HCT116 (cell line): ENCODE results near the gene KCNC1. TPM values are rescaled to one million over a fixed set of nuclear protein-coding genes. Genes with fewer than 3 reads are reported as not detected.

Experiments
- ATAC-seq: fragments of 200-7000 bp; cut with Tn5 transposase; 2 replicates; pipeline ENCODE4 v1.9.1; 2020; ENCODE audit warnings: mild to moderate bottlenecking, moderate library complexity
- BruUV-seq: library from RNA; stranded (reverse); fragments of 400-500 nt; replicated peaks from 2 replicates; lab custom pipeline; 2021; lab: Mats Ljungman, UMichigan
- CTCF ChIA-PET: fragments of 300-600 bp; sonication (Branson Sonifier 250); formaldehyde crosslinking; loops from one replicate; lab custom pipeline; 2021; ENCODE audit warnings: antibody characterized with exemption; lab: Charles Lee
- POLR2A ChIA-PET: fragments of 300-600, 350-600 bp; sonication (Branson Sonifier 250); formaldehyde crosslinking; loops from one replicate; lab custom pipeline; 2021; ENCODE audit warnings: antibody characterized with exemption; lab: Charles Lee
- RAD21 ChIA-PET, 2 experiments: fragments of 300-600 bp; sonication (Branson Sonifier 250); formaldehyde crosslinking; loops; one replicate each; lab custom pipeline; 2023; ENCODE audit warnings: low total read pairs in 2 of 2; ENCODE audit not compliant: uncharacterized antibody in 2 of 2, unreplicated experiment in 2 of 2, low non-redundant PET in 1 of 2; lab: Charles Lee
- DNase-seq: peaks from one replicate; pipeline ENCODE4 v3.0.0-alpha.2; 2010; ENCODE audit warnings: low read depth, low spot score
- H2AFZ ChIP-seq: fragments of 200-600 bp; shearing (Covaris generic), sonication (generic); 2 replicates; pipeline ENCODE4 v1.6.1; 2017; ENCODE audit warnings: low read depth, mixed run types, mixed read lengths, antibody characterized with exemption, low read length; ENCODE audit not compliant: poor library complexity, severe bottlenecking
- H3K27ac ChIP-seq: 2 replicates; pipeline ENCODE4 v1.5.1; 2012; ENCODE audit warnings: low read depth, low read length
- H3K27me3 ChIP-seq: fragments of 200-600 bp; sonication (generic); 2 replicates; pipeline ENCODE4 v1.6.1; 2016; ENCODE audit warnings: mixed run types, low read length, mixed read lengths; ENCODE audit not compliant: insufficient read depth
- H3K36me3 ChIP-seq, 2 experiments: fragments of 200-500 bp in 1 of 2; fragments of 200-600 bp in 1 of 2; sonication (Bioruptor generic) in 1 of 2; sonication (generic) in 1 of 2; 2 replicates each; pipeline versions ENCODE4 v1.5.1 to v1.6.1; 2014 to 2016; ENCODE audit warnings: low read length in 2 of 2, inconsistent platforms in 1 of 2, mixed read lengths in 1 of 2, mixed run types in 1 of 2; ENCODE audit not compliant: insufficient read depth in 2 of 2, control insufficient read depth in 1 of 2
- H3K4me1 ChIP-seq, 2 experiments: fragments of 200-600 bp in 1 of 2; sonication (generic) in 1 of 2; 2 replicates each; pipeline versions ENCODE4 v1.5.1 to v1.6.1; 2012 to 2017; ENCODE audit warnings: low read length in 2 of 2, inconsistent platforms in 1 of 2, mild to moderate bottlenecking in 1 of 2, mixed read lengths in 1 of 2, mixed run types in 1 of 2, moderate library complexity in 1 of 2; ENCODE audit not compliant: insufficient read depth in 2 of 2, control insufficient read depth in 1 of 2
- H3K4me2 ChIP-seq: fragments of 200-600 bp; sonication (generic); 2 replicates; pipeline ENCODE4 v1.6.1; 2017; ENCODE audit warnings: mixed run types, low read length, mixed read lengths
- H3K4me3 ChIP-seq, 2 experiments: fragments of 200-600 bp in 1 of 2; sonication (generic) in 1 of 2; replicated peaks in 1 of 2; 2 replicates each; pipeline ENCODE4 v1.5.1; 2011 to 2016; ENCODE audit warnings: low read length in 2 of 2, control low read depth in 1 of 2, low read depth in 1 of 2, mild to moderate bottlenecking in 1 of 2, mixed read lengths in 1 of 2, mixed run types in 1 of 2
- H3K79me2 ChIP-seq: fragments of 200-600 bp; sonication (generic); 2 replicates; pipeline ENCODE4 v1.6.1; 2017; ENCODE audit warnings: mild to moderate bottlenecking, mixed run types, low read length, moderate library complexity, mixed read lengths; ENCODE audit not compliant: insufficient read depth
- H3K9ac ChIP-seq: fragments of 200-600 bp; sonication (generic); 2 replicates; pipeline ENCODE4 v1.6.1; 2016; ENCODE audit warnings: low read length, mixed read lengths
- H3K9me2 ChIP-seq: fragments of 200-600 bp; sonication (generic), shearing (Covaris generic); 2 replicates; pipeline ENCODE4 v1.6.1; 2017; ENCODE audit warnings: mixed run types, mild to moderate bottlenecking, moderate library complexity; ENCODE audit not compliant: insufficient read depth
- H3K9me3 ChIP-seq, 2 experiments: fragments of 200-500 bp in 1 of 2; fragments of 200-600 bp in 1 of 2; sonication (Bioruptor generic) in 1 of 2; sonication (generic) in 1 of 2; 2 replicates each; pipeline ENCODE4 v1.6.1; 2014 to 2017; ENCODE audit warnings: low read length in 2 of 2, mixed read lengths in 2 of 2, inconsistent platforms in 1 of 2, low read depth in 1 of 2, mild to moderate bottlenecking in 1 of 2, mixed run types in 1 of 2, moderate library complexity in 1 of 2; ENCODE audit not compliant: control insufficient read depth in 1 of 2, insufficient read depth in 1 of 2
- H4K20me1 ChIP-seq: fragments of 200-600 bp; sonication (generic), shearing (Covaris generic); 2 replicates; pipeline ENCODE4 v1.6.1; 2017; ENCODE audit warnings: mixed run types, mild to moderate bottlenecking, moderate library complexity; ENCODE audit not compliant: insufficient read depth
- EGR1 ChIP-seq: IDR thresholded peaks from 2 replicates; pipeline ENCODE4 v1.6.1; 2012; ENCODE audit warnings: low read depth
- JUND ChIP-seq: IDR thresholded peaks from 2 replicates; pipeline ENCODE4 v1.6.1; 2012
- POLR2A ChIP-seq: IDR thresholded peaks from 2 replicates; pipeline ENCODE4 v1.7.0; 2011; ENCODE audit warnings: borderline replicate concordance; ENCODE audit not compliant: insufficient read depth, insufficient read length; ENCODE audit errors: extremely low read depth
- POLR2AphosphoS5 ChIP-seq: IDR thresholded peaks from 2 replicates; pipeline ENCODE4 v1.6.1; 2011; ENCODE audit warnings: mild to moderate bottlenecking, low read depth, low read length, moderate library complexity
- SIN3A ChIP-seq: IDR thresholded peaks from 2 replicates; pipeline ENCODE4 v1.6.1; 2012; ENCODE audit warnings: low read depth
- YY1 ChIP-seq: IDR thresholded peaks from 2 replicates; pipeline ENCODE4 v1.6.1; 2011; ENCODE audit warnings: low read length, low read depth, moderate library complexity, mild to moderate bottlenecking; ENCODE audit not compliant: insufficient replicate concordance; ENCODE audit errors: extremely low read depth
- ZNF274 ChIP-seq: fragments of 200-500 bp; sonication (Bioruptor generic); IDR thresholded peaks from 2 replicates; pipeline ENCODE4 v1.6.1; 2014; ENCODE audit warnings: mild to moderate bottlenecking, low read depth, low read length, inconsistent platforms
- intact Hi-C: fragments of 100-400 bp; cut with micrococcal nuclease; formaldehyde crosslinking; loops from 2 replicates; pipeline ENCODE4 v1.10.0; 2022
- total RNA-seq: library from RNA; stranded (reverse); gene quantifications from one replicate; pipeline ENCODE4 v1.2.1, GENCODE V29; 2021; ENCODE audit not compliant: unreplicated experiment

Gene KCNC1
- total RNA-seq, 1 experiment from 2014 or later = 0.12 TPM

DNA sequence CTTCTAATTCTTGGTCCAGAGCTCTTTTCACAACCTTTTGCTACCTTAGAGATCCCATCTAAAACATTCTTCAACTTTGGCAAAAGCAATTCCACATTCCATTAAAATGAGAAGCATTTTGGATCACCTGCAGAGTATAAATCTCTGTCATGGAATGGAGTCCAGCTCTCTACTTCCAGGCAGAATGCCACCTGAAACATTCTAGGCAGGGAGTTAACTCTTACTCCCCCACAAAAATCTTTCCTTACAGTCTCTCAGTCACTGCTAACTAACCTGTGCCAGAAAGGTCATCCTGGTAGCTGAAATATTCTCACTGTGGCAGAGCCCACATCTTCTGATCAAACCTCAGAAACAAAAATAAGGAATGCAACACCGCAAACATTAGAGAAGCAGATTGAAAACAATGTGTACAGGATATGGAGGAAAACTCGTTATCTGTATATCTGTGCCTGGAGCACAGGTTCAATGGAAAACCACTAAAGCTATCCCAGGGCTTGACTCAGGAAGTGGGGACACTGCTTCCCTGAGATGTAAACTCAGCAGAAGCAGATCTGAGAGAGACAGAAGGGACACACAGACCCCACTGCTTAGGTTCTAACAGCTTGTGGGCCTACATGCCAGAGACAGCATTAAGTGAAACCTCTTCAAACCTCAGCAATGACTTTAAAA lies 78.9 kb downstream of the KCNC1 start:
- H3K4me2 ChIP-seq = peak overlapping the region; percentile 27; the same call in 1 of the 2 replicates
- H4K20me1 ChIP-seq = no peaks in the 10 kb centered on the region
- H2AFZ ChIP-seq = no peak overlapping the region
- peaks cover 0 to 10% of the 10 kb centered on the region in 2 experiments; a peak in 1 of 4 replicates for H3K4me1 ChIP-seq
- ChIA-PET RAD21 (no interaction called here), POLR2A (no interaction called here), CTCF (no interaction called here)
- H3K27ac ChIP-seq = no peak overlapping the region
- TF ChIP-seq JUND (no peak), POLR2AphosphoS5 (no peak), EGR1 (0 out of 2 replicates have a peak, but pooled peaks have one; percentile 11)
- no peak for DNase-seq
- no peaks in the 10 kb centered on the region for H3K27me3 ChIP-seq
- intact Hi-C loops = no loop called here
- H3K9ac ChIP-seq = no peak overlapping the region
- ATAC-seq = no peak
- H3K36me3 ChIP-seq = no peaks in the 10 kb centered on the region
- H3K9me3 ChIP-seq = no peaks in the 10 kb centered on the region
- H3K4me3 ChIP-seq = no peak overlapping the region
- no peaks in the 10 kb centered on the region for H3K79me2 ChIP-seq
- no peaks in the 10 kb centered on the region for H3K9me2 ChIP-seq
- BruUV-seq = no TSS peak

DNA sequence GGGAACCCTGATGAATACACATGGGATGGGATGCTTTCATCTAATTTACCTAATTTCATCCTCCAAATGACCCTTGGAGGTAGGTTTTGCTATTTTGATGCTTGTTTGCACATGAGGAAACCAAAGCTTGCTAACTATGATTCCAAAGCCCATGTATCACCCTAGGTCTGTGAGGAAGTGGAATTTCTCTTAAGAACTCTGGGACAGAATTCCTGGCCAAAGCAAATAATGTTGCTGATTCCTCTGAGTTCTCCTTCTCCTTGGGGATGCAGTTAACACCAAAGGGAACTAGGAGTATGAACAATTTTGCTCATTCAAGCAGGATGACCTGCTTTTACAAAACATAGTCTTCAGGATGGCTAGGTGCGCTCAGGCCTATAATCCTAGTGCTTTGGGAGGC lies 80.0 kb downstream of the KCNC1 start:
- POLR2A ChIA-PET = no interaction called here
- CTCF ChIA-PET = interaction anchor here (0.7 kb wide), 1 partner anchor 10 kb away, joined by 3 read pairs; no protein-coding TSS in a partner anchor
- no TSS peak for BruUV-seq

More for the DNA sequence above, 80.0 kb downstream of the KCNC1 start:
- Histone ChIP-seq H3K27me3 (no peaks in the 10 kb centered on the region), H3K4me2 (no peak overlapping the region), H4K20me1 (no peaks in the 10 kb centered on the region), H3K9me2 (no peaks in the 10 kb centered on the region), H3K36me3 (no peaks in the 10 kb centered on the region), H3K79me2 (no peaks in the 10 kb centered on the region), H2AFZ (no peak overlapping the region), H3K9me3 (no peaks in the 10 kb centered on the region), H3K4me3 (no peak overlapping the region), H3K27ac (no peak overlapping the region), H3K4me1 (peaks cover 0 to 10% of the 10 kb centered on the region in 2 experiments; a peak in 1 of 4 replicates), H3K9ac (no peak overlapping the region)
- ATAC-seq (no peak), DNase-seq (no peak)
- RAD21 ChIA-PET = no interaction called here
- intact Hi-C loops = no loop called here
- TF ChIP-seq JUND = no peak
- no peak for TF ChIP-seq YY1
- TF ChIP-seq POLR2A = no peak
- TF ChIP-seq ZNF274 = no peak
- TF ChIP-seq SIN3A = no peak
